H1 (cell line): ENCODE measurements around the gene TLE3. TPM values are rescaled to one million over a fixed set of nuclear protein-coding genes. Genes with fewer than 3 reads are reported as not detected.

ENCODE experiments used
- CHD2 ChIP-seq: IDR thresholded peaks from 2 replicates; pipeline ENCODE4 v1.6.1; 2012; ENCODE audit warnings: low read length, improper control_type of control experiment
- polyA plus RNA-seq, 7 experiments: library from polyadenylated mRNA; depleted of rRNA in 3 of 7; stranded (reverse) in 5 of 7; unstranded in 2 of 7; fragments of >200 nt in 5 of 7; fragments of 200-250 nt in 2 of 7; gene quantifications; 1 replicate in 5 of 7; 2 replicates in 1 of 7; 4 replicates in 1 of 7; pipeline versions ENCODE4 v1.2.1 to v1.2.3, GENCODE V29; 2011 to 2013; ENCODE audit warnings: missing spikeins in 2 of 7, mixed read lengths in 2 of 7
- total RNA-seq: library from RNA; stranded (reverse); fragmentation: NEBNext Ultra II Directional; extraction: Animal tissue kit (Norgen Biotek cat#: 25700); gene quantifications from 2 replicates; pipeline ENCODE4 v1.2.1, GENCODE V29; 2021
- TF ChIP-seq, protein P1 (sequence below), 3 experiments: IDR thresholded peaks; 1 replicate in 2 of 3; 2 replicates in 1 of 3; pipeline versions ENCODE4 v1.5.1 to v1.6.1; 2011; ENCODE audit warnings: low read length in 3 of 3, mild to moderate bottlenecking in 3 of 3, inconsistent platforms in 2 of 3, low read depth in 1 of 3, moderate library complexity in 1 of 3; ENCODE audit not compliant: insufficient read depth in 1 of 3; ENCODE audit errors: control extremely low read depth in 1 of 3

Gene TLE3
- total and polyA plus RNA-seq, 2 of the 8 experiments (the other 6 are each of a cell fraction or from before 2014, with no cell fraction given): 25.1 to 61.2 TPM

DNA sequence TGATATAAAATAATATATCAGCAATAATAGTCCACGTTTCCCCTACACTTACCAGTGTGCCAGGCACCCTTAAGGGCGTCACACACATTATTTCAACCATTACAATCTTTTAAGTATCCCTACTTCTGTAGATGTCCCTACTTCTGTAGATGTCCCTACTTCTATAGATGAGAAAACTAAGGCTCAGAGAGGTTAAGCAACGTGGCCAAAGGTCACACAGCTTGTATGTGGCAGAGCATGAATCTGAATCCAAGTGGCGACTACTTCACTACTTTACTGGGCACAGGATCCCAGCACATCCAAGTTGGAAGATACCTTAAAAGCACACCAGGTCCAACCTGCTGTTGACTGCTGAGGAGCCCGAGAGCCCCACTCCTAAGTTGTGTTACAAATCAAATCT is 77.5 kb downstream of the TLE3 start (continued):
- TF ChIP-seq, protein P1, sequence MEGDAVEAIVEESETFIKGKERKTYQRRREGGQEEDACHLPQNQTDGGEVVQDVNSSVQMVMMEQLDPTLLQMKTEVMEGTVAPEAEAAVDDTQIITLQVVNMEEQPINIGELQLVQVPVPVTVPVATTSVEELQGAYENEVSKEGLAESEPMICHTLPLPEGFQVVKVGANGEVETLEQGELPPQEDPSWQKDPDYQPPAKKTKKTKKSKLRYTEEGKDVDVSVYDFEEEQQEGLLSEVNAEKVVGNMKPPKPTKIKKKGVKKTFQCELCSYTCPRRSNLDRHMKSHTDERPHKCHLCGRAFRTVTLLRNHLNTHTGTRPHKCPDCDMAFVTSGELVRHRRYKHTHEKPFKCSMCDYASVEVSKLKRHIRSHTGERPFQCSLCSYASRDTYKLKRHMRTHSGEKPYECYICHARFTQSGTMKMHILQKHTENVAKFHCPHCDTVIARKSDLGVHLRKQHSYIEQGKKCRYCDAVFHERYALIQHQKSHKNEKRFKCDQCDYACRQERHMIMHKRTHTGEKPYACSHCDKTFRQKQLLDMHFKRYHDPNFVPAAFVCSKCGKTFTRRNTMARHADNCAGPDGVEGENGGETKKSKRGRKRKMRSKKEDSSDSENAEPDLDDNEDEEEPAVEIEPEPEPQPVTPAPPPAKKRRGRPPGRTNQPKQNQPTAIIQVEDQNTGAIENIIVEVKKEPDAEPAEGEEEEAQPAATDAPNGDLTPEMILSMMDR (IDR thresholded peaks at IDR 0.05; ENCODE audit: control extremely low read depth in 1 of 3, insufficient read depth in 1 of 3, low read depth in 1 of 3, low read length in 3 of 3): no peak
- TF ChIP-seq CHD2: no peak
